K562 treated with DMSO at 1 percent for 24 hours (cell line): ENCODE data around the gene PRAMEF6. TPM values are rescaled to one million over a fixed set of nuclear protein-coding genes. Genes with fewer than 3 reads are reported as not detected.

Source experiments
- total RNA-seq: library from RNA; unstranded; fragments of 300-600 nt; gene quantifications from 2 replicates; pipeline ENCODE4 v1.2.3, GENCODE V29; 2022; ENCODE audit warnings: low read depth; ENCODE audit not compliant: insufficient read depth

Gene PRAMEF6
- not detected in 2 replicates for total RNA-seq

DNA sequence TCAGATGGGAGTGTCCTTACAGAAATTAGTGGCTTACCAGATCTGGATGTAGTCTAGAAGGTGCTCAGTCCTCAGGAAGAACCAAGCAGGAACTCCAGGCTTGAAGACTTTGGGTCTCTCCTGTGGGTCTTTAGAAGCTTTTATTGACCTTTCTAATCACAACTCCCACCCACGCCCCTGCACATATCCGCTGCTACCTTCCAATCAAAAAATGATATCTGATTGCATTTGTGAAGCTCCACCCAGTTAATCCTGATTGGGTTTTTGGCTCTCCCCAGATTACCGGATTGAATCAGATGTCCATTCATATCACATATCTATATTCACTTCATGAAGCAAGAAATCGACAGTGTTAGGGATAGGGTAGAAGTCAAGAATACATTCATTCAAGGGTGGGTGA lies at the start of gene PRAMEF6:
Gene PRAMEF6, minus strand, starts transcription at position 101 of the 400 bp plus-strand sequence. CDS start 5,062 bp downstream, outside the sequence.

DNA sequence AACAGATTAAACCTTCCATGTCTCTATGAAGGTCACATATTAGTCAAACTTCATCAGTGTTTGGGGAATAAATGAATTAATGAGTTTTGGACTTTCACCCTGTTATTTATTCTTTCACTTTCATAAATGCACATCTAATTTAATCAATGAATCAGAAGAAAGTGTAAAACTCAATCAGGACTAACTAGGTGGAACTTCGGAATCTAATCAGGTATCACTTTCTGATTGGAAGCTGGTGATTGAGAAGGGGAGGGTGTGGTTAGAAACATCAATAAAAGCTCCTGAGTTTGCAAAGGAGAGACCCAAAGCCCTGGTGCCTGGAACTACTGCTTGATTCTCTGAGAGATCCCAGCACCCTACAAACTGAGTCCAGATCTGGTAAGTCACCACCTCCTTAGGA lies 31.1 kb downstream of the PRAMEF6 start, which contains the start of gene PRAMEF7:
Gene PRAMEF7, plus strand, starts transcription at position 301 of the 400 bp plus-strand sequence. CDS start 1,083 bp downstream, outside the sequence.

GRCh38 chr1:12898170-12898569 lies 49.2 kb downstream of the PRAMEF6 start, which contains the start of gene PRAMEF10:
Gene PRAMEF10 (minus strand): TSS chr1:12898270. CDS start chr1:12895847, 2,423 bp downstream.

Other genes starting within 250 kb of the PRAMEF6 start
- gene AADACL3, start 231.5 kb downstream of the PRAMEF6 start, total RNA-seq = not detected in 2 replicates
- gene CFAP107, start 201.4 kb downstream of the PRAMEF6 start, total RNA-seq = not detected in 2 replicates
- not detected in 2 replicates for gene PRAMEF12, start 173.8 kb downstream of the PRAMEF6 start, total RNA-seq
- gene PRAMEF1, start 156.2 kb downstream of the PRAMEF6 start, total RNA-seq = not detected in 2 replicates
- gene PRAMEF11, start 116.2 kb downstream of the PRAMEF6 start, total RNA-seq = not detected in 2 replicates
- gene HNRNPCL1, start 98.9 kb downstream of the PRAMEF6 start, total RNA-seq = not detected in 2 replicates
- not detected in 2 replicates for gene PRAMEF2, start 90.5 kb downstream of the PRAMEF6 start, total RNA-seq
- gene PRAMEF4, start 61.4 kb downstream of the PRAMEF6 start, total RNA-seq = not detected in 2 replicates
- gene PRAMEF10, start 49.3 kb downstream of the PRAMEF6 start, total RNA-seq = not detected in 2 replicates
- gene PRAMEF7, start 31.0 kb downstream of the PRAMEF6 start, total RNA-seq = not detected in 2 replicates
- gene PRAMEF27, start 109.0 kb upstream of the PRAMEF6 start, total RNA-seq = not detected in 2 replicates
- not detected in 2 replicates for gene HNRNPCL3, start 113.2 kb upstream of the PRAMEF6 start, total RNA-seq
- gene PRAMEF25, start 123.2 kb upstream of the PRAMEF6 start, total RNA-seq = not detected in 2 replicates
- not detected in 2 replicates for gene HNRNPCL2, start 169.3 kb upstream of the PRAMEF6 start, total RNA-seq
- gene PRAMEF26, start 208.4 kb upstream of the PRAMEF6 start, total RNA-seq = not detected in 2 replicates
- not detected in 2 replicates for gene HNRNPCL4, start 218.1 kb upstream of the PRAMEF6 start, total RNA-seq
- not detected in 2 replicates for gene PRAMEF9, start 224.3 kb upstream of the PRAMEF6 start, total RNA-seq